ENCODE measurements around the gene SEC31B. TPM values are rescaled to one million over a fixed set of nuclear protein-coding genes. Genes with fewer than 3 reads are reported as not detected.

SEC31B gene
- total RNA-seq, 1 donor from 2014 or later, result 8.8 TPM

DNA sequence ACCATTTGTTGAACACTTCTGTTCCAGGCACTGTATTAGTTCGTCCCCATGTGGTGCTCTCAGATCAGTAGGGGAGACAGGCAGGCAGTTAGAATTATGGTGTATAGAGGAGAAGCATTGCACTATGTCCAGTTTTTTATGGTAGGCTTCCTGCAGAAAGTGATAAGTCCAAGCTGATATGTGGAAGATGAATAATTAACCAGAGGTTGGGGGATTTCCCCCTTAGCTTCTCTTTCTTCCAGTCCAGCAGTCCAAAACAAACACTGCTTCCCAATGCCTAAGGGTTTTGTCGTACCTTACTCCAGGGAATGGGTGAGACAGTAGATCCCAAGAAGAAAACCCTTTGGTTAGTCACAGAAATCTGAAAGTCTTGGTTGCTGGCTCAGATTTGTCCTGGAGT is 35.2 kb upstream of the SEC31B start:
- H3F3A ChIP-seq (ENCODE audit: low read depth), result no peaks in the 10 kb centered on the region
- H3K4me1 ChIP-seq, result no peaks in the 10 kb centered on the region
- H3K36me3 ChIP-seq, result no peaks in the 10 kb centered on the region
- Mint-ChIP-seq H3K36me3 (peaks cover 6% of the 10 kb centered on the region), H3K27me3 (ENCODE audit: insufficient read depth, low read depth) (no peaks in the 10 kb centered on the region), H3K4me3 (no peak overlapping the region), H3K9me3 (no peaks in the 10 kb centered on the region), H3K4me1 (no peaks in the 10 kb centered on the region), H3K27ac (no peak overlapping the region)
- H4K20me1 ChIP-seq (ENCODE audit: low read depth), result peaks cover 4% of the 10 kb centered on the region
- no peak overlapping the region for H3K4me3 ChIP-seq
- no peak overlapping the region for H3K27ac ChIP-seq
- H2AFZ ChIP-seq (replicated peaks), result no peak overlapping the region
- H3K4me2 ChIP-seq, result no peak overlapping the region
- no peaks in the 10 kb centered on the region for H3K27me3 ChIP-seq
- DNase-seq (ENCODE audit: low spot score), result no peak
- H3K79me2 ChIP-seq (ENCODE audit: low read depth), result no peaks in the 10 kb centered on the region
- no peaks in the 10 kb centered on the region for H3K9me3 ChIP-seq (ENCODE audit: low read depth)
- no peak for TF ChIP-seq EZH2phosphoT487 (IDR thresholded peaks at IDR 0.05)
- no peak for TF ChIP-seq EZH2 (IDR thresholded peaks at IDR 0.05)
- TF ChIP-seq, protein P1, sequence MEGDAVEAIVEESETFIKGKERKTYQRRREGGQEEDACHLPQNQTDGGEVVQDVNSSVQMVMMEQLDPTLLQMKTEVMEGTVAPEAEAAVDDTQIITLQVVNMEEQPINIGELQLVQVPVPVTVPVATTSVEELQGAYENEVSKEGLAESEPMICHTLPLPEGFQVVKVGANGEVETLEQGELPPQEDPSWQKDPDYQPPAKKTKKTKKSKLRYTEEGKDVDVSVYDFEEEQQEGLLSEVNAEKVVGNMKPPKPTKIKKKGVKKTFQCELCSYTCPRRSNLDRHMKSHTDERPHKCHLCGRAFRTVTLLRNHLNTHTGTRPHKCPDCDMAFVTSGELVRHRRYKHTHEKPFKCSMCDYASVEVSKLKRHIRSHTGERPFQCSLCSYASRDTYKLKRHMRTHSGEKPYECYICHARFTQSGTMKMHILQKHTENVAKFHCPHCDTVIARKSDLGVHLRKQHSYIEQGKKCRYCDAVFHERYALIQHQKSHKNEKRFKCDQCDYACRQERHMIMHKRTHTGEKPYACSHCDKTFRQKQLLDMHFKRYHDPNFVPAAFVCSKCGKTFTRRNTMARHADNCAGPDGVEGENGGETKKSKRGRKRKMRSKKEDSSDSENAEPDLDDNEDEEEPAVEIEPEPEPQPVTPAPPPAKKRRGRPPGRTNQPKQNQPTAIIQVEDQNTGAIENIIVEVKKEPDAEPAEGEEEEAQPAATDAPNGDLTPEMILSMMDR (IDR thresholded peaks at IDR 0.05), result no peak
- H3K9ac ChIP-seq, result no peak overlapping the region

DNA sequence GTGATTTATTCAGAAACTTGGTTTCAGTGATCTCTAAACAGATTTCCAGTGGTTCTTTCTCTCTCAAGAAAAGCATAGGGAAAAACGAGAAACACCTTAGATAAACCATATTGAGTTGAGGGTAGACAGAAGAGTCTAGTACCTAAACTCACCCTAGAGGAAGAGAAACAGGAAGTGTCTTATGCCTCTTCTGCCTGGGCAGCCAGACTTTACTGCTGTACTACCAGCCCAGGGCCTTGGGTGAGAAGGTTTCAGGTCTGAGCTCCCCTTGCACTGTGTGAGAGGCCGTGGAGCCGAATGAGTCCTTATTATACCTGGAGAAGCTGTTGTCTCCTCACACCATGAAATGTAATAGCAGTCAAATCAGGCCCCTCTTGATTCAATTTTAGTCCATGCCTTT is 34.3 kb upstream of the SEC31B start:
- Mint-ChIP-seq H3K4me1 (no peaks in the 10 kb centered on the region), H3K4me3 (no peak overlapping the region), H3K27me3 (ENCODE audit: insufficient read depth, low read depth) (no peaks in the 10 kb centered on the region), H3K9me3 (no peaks in the 10 kb centered on the region), H3K27ac (no peak overlapping the region), H3K36me3 (peaks cover 8% of the 10 kb centered on the region)
- TF ChIP-seq EZH2phosphoT487 (IDR thresholded peaks at IDR 0.05) (no peak), EZH2 (IDR thresholded peaks at IDR 0.05) (no peak)
- TF ChIP-seq, protein P1 (IDR thresholded peaks at IDR 0.05), result no peak
- Histone ChIP-seq H3K27me3 (no peaks in the 10 kb centered on the region), H3K4me1 (no peaks in the 10 kb centered on the region), H3K4me3 (no peak overlapping the region), H3K9ac (no peak overlapping the region), H3K4me2 (no peak overlapping the region), H3K36me3 (no peaks in the 10 kb centered on the region), H3K9me3 (ENCODE audit: low read depth) (no peaks in the 10 kb centered on the region), H3K79me2 (ENCODE audit: low read depth) (no peaks in the 10 kb centered on the region), H3K27ac (no peak overlapping the region), H3F3A (ENCODE audit: low read depth) (no peaks in the 10 kb centered on the region), H4K20me1 (ENCODE audit: low read depth) (peaks cover 4% of the 10 kb centered on the region), H2AFZ (replicated peaks) (no peak overlapping the region)
- no peak for DNase-seq (ENCODE audit: low spot score)

DNA sequence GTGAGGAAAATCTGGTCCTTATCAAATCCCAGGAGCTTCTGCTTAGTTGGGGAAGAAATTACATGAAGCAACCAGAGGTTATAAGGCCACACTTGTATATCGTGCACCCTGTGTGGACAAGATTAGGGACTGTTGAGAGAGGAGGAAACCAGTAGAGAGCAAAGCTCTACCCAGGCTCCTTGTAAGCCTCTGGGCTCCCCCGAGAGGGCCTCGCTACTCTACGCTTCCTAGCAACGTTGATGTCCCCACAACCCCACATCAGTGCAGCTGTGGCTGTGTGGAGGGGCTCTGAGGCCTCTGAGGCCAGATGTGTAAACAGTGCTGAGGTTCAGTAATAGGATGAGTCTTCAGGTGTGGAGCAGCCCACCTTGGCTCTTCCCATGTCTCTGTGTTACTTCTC is 32.1 kb upstream of the SEC31B start:
- DNase-seq (ENCODE audit: low spot score), result no peak

More for the DNA sequence above, 32.1 kb upstream of the SEC31B start:
- Mint-ChIP-seq H3K27me3 (ENCODE audit: insufficient read depth, low read depth) (no peaks in the 10 kb centered on the region), H3K4me1 (no peaks in the 10 kb centered on the region), H3K36me3 (peaks cover 17% of the 10 kb centered on the region), H3K4me3 (no peak overlapping the region), H3K27ac (no peak overlapping the region), H3K9me3 (no peaks in the 10 kb centered on the region)
- Histone ChIP-seq H2AFZ (replicated peaks) (no peak overlapping the region), H3K9ac (no peak overlapping the region), H3K4me3 (no peak overlapping the region), H3K4me2 (no peak overlapping the region), H3K4me1 (no peaks in the 10 kb centered on the region), H3F3A (ENCODE audit: low read depth) (no peaks in the 10 kb centered on the region), H3K79me2 (ENCODE audit: low read depth) (no peaks in the 10 kb centered on the region), H4K20me1 (ENCODE audit: low read depth) (peaks cover 7% of the 10 kb centered on the region), H3K27ac (no peak overlapping the region), H3K36me3 (no peaks in the 10 kb centered on the region), H3K9me3 (ENCODE audit: low read depth) (no peaks in the 10 kb centered on the region), H3K27me3 (no peaks in the 10 kb centered on the region)
- TF ChIP-seq, protein P1 (IDR thresholded peaks at IDR 0.05), result no peak
- no peak for TF ChIP-seq EZH2 (IDR thresholded peaks at IDR 0.05)
- TF ChIP-seq EZH2phosphoT487 (IDR thresholded peaks at IDR 0.05), result no peak

All from neural progenitor cell (in vitro differentiated cells).